Measurements from ENCODE around the gene EXOC8.

Gene EXOC8

DNA sequence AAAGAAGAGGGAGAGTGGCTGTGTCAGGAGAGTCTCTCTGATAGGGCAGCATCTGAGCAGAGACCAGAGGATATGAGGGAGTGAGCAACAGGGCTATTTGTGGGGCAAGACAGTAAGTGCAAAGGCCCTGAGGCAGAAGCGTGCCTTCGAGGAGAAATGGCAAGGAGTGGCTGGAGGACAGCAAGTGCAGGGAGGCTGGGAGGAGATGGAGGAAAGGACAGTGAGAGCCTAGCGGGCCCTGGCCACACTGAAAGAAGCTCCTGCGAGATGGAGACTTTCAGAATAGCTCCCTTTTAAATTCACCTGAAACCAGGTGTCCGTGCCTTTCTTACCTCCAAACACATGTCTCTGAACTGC, 25.2 kb downstream of the EXOC8 start:
- no peak for DNase-seq

- DNase-seq, result no peak
Measured at GRCh38 chr1:231311720-231312431, 25.8 kb downstream of the EXOC8 start.

DNA sequence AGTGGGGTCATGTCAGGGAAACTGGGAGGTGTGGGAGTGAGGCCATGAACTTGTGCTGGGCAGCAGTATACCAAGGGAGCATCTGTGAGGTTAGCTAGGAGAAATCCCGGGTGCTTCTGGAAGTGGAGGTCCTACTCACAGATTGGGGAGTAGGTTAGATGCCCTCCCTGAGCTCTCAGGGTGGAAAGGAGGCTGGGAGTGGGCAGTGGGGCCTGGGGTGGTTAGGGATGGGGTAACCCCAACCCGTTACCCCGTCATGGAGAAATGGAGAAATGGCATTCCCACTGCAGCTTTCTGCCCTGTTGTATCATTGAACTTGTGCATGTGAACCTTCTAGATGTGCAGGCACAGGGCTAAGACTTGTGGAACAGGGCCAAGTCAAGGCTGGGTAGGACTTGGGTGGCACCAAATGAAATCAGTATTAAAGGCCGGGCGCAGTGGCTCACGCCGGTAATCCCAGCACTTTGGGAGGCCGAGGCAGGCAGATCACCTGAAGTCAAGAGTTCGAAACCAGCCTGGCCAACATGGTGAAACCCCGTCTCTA, 27.2 kb downstream of the EXOC8 start:
- no peak for DNase-seq

DNA sequence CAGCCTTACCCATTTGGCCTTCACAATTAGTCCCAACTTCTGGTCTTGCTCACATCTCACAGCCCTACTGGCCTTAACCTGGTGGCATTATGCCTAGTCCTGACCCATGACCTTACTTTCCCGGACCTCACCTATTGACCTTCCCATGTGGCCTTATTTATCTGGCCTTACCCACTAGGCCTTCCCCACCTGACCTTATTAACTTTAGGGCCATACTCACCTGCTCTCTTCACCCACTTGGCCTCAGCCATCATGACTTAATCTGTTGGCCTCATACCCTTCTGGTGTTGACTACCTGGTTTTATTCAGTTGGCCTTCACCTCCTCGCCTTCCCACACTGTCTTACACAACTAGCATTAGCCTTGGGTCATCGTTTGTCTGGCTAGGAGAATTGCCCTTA, 35.7 kb downstream of the EXOC8 start:
- DNase-seq, result no peak

DNA sequence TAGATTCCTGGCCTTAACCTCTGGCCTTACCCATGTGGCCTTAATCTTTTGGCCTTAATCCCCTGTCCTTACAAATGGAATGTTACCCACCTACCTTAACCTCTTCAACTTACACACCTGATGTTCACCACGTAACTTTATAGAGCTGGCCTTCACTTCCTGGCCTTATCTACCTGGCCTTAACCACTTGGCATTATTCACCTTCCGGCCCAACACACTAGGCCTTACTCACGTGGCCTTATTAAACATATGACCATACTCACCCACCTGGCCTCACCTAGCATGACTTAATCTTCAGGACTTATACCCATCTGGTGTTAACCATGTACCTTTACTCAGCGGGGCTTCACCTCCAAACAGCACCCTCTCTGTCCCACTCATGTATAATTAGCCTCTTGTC, 41.7 kb downstream of the EXOC8 start:
- no peak for DNase-seq

- no peak for DNase-seq
Measured at GRCh38 chr1:231286603-231287002, 51.0 kb downstream of the EXOC8 start.

DNA sequence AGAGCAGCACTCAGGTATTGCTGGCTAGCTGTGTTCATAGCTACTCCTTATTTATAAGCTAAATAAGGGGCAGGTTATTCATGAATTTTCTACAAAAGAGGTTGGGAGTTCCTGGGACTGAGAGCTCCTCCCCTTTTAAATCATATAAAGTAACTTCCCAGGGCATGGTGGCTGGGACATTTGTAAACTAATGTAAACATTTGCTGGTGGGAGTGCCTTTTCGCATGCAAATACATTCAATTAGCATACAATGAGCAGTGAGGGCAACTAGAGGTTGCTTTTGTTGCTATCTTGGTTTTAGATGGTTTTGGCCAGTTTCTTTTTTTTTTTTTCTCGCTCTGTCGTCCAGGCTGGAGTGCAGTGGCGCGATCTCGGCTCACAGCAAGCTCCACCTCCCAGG, 53.2 kb downstream of the EXOC8 start:
- DNase-seq, result no peak
